H9 (cell line): Measurements from ENCODE around the gene NF1. TPM values are rescaled to one million over a fixed set of nuclear protein-coding genes. Genes with fewer than 3 reads are reported as not detected.

Source experiments
- DNase-seq: peaks from one replicate; pipeline ENCODE4 v3.0.0-alpha.2; 2017
- H2AFZ ChIP-seq: one replicate; pipeline ENCODE4 v1.6.1; 2013; ENCODE audit warnings: mild to moderate bottlenecking, low read length, control low read depth, moderate library complexity
- H2AK5ac ChIP-seq: 2 replicates; pipeline ENCODE4 v1.6.1; 2013; ENCODE audit warnings: low read length, control low read depth, mixed read lengths; ENCODE audit not compliant: insufficient read length
- H2BK120ac ChIP-seq: one replicate; pipeline ENCODE4 v1.6.1; 2013; ENCODE audit warnings: low read depth, mild to moderate bottlenecking, low read length, control low read depth, inconsistent platforms; ENCODE audit not compliant: poor library complexity, severe bottlenecking
- H2BK12ac ChIP-seq: 2 replicates; pipeline ENCODE4 v1.6.1; 2013; ENCODE audit warnings: low read length, control low read depth, mixed read lengths, low read depth; ENCODE audit not compliant: insufficient read length
- H2BK15ac ChIP-seq: 2 replicates; pipeline ENCODE4 v1.6.1; 2013; ENCODE audit warnings: low read depth, low read length, control low read depth
- H2BK20ac ChIP-seq: one replicate; pipeline ENCODE4 v1.6.1; 2013; ENCODE audit warnings: low read depth, mild to moderate bottlenecking, low read length, control low read depth, inconsistent platforms; ENCODE audit not compliant: poor library complexity, severe bottlenecking
- H2BK5ac ChIP-seq: 2 replicates; pipeline ENCODE4 v1.6.1; 2013; ENCODE audit warnings: low read length, control low read depth, mixed read lengths; ENCODE audit not compliant: insufficient read length
- H3K14ac ChIP-seq: 2 replicates; pipeline ENCODE4 v1.6.1; 2013; ENCODE audit warnings: low read length, control low read depth; ENCODE audit not compliant: insufficient read depth
- H3K18ac ChIP-seq: 2 replicates; pipeline ENCODE4 v1.6.1; 2013; ENCODE audit warnings: low read depth, mild to moderate bottlenecking, mixed read lengths, low read length, control low read depth; ENCODE audit not compliant: insufficient read length
- H3K23ac ChIP-seq: 2 replicates; pipeline ENCODE4 v1.6.1; 2013; ENCODE audit warnings: low read length, control low read depth, mixed read lengths, low read depth; ENCODE audit not compliant: insufficient read length
- H3K23me2 ChIP-seq: 2 replicates; pipeline ENCODE4 v1.6.1; 2013; ENCODE audit warnings: low read depth, mild to moderate bottlenecking, mixed read lengths, low read length, control low read depth; ENCODE audit not compliant: insufficient read length, poor library complexity, severe bottlenecking
- H3K27ac ChIP-seq: 2 replicates; pipeline ENCODE4 v1.5.1; 2013; ENCODE audit warnings: low read length, control low read depth, mixed read lengths, low read depth; ENCODE audit not compliant: insufficient read length
- H3K27me3 ChIP-seq: 2 replicates; pipeline ENCODE4 v1.6.1; 2013; ENCODE audit warnings: low read length, control low read depth, inconsistent platforms; ENCODE audit not compliant: insufficient read depth
- H3K4ac ChIP-seq: 2 replicates; pipeline ENCODE4 v1.6.1; 2013; ENCODE audit warnings: low read depth, mild to moderate bottlenecking, control low read depth, inconsistent platforms, low read length, moderate library complexity
- H3K4me1 ChIP-seq: 2 replicates; pipeline ENCODE4 v1.6.1; 2013; ENCODE audit warnings: low read length, control low read depth, inconsistent platforms; ENCODE audit not compliant: insufficient read depth
- H3K4me2 ChIP-seq: 2 replicates; pipeline ENCODE4 v1.6.1; 2013; ENCODE audit warnings: low read length, control low read depth, mixed read lengths; ENCODE audit not compliant: insufficient read length, insufficient read depth
- H3K56ac ChIP-seq: 2 replicates; pipeline ENCODE4 v1.6.1; 2013; ENCODE audit warnings: low read depth, mild to moderate bottlenecking, mixed read lengths, low read length, control low read depth; ENCODE audit not compliant: insufficient read length
- H3K79me1 ChIP-seq: 2 replicates; pipeline ENCODE4 v1.6.1; 2013; ENCODE audit warnings: low read depth, mild to moderate bottlenecking, moderate library complexity, low read length, control low read depth, inconsistent platforms; ENCODE audit not compliant: insufficient read depth, poor library complexity, severe bottlenecking
- H3K79me2 ChIP-seq: 2 replicates; pipeline ENCODE4 v1.6.1; 2013; ENCODE audit warnings: low read length, control low read depth, inconsistent platforms; ENCODE audit not compliant: insufficient read depth
- H3K9ac ChIP-seq: 2 replicates; pipeline ENCODE4 v1.6.1; 2013; ENCODE audit warnings: low read length, control low read depth, mixed read lengths; ENCODE audit not compliant: insufficient read length; ENCODE audit errors: extremely low read depth
- H3K9me3 ChIP-seq: one replicate; pipeline ENCODE4 v1.6.1; 2013; ENCODE audit warnings: low read depth, low read length, inconsistent platforms; ENCODE audit not compliant: control insufficient read depth
- H3T11ph ChIP-seq: one replicate; pipeline ENCODE4 v1.6.1; 2013; ENCODE audit warnings: mild to moderate bottlenecking, low read length, control low read depth, inconsistent platforms
- H4K20me1 ChIP-seq: one replicate; pipeline ENCODE4 v1.6.1; 2013; ENCODE audit not compliant: control insufficient read depth, insufficient read length, insufficient read depth
- H4K5ac ChIP-seq: 2 replicates; pipeline ENCODE4 v1.6.1; 2013; ENCODE audit warnings: low read depth, mild to moderate bottlenecking, mixed read lengths, low read length, control low read depth; ENCODE audit not compliant: insufficient read length
- H4K8ac ChIP-seq: replicated peaks from 2 replicates; pipeline ENCODE4 v1.6.1; 2013; ENCODE audit warnings: low read length, control low read depth, mixed read lengths, low read depth; ENCODE audit not compliant: insufficient read length
- H4K91ac ChIP-seq: 2 replicates; pipeline ENCODE4 v1.6.1; 2013; ENCODE audit warnings: low read depth, mild to moderate bottlenecking, moderate library complexity, mixed read lengths, low read length, control low read depth; ENCODE audit not compliant: insufficient read length
- H3K27ac Mint-ChIP-seq, 3 experiments: 2 replicates in 2 of 3; 3 replicates in 1 of 3; pipeline ENCODE4 v1.8.0; 2020 to 2021; ENCODE audit warnings: mixed read lengths in 3 of 3, mild to moderate bottlenecking in 1 of 3, moderate library complexity in 1 of 3
- H3K27me3 Mint-ChIP-seq: 2 replicates; pipeline ENCODE4 v1.8.0; 2021; ENCODE audit warnings: low read depth, mild to moderate bottlenecking, moderate library complexity, mixed read lengths
- H3K36me3 Mint-ChIP-seq, 3 experiments: 2 replicates in 2 of 3; 3 replicates in 1 of 3; pipeline ENCODE4 v1.8.0; 2020 to 2021; ENCODE audit warnings: low read depth in 3 of 3, mixed read lengths in 3 of 3; ENCODE audit not compliant: insufficient read depth in 1 of 3
- H3K4me1 Mint-ChIP-seq, 2 experiments: 2 replicates each; pipeline ENCODE4 v1.8.0; 2020; ENCODE audit warnings: mixed read lengths in 2 of 2
- H3K4me3 Mint-ChIP-seq, 2 experiments: 2 replicates in 1 of 2; 3 replicates in 1 of 2; pipeline ENCODE4 v1.8.0; 2020 to 2021; ENCODE audit warnings: mild to moderate bottlenecking in 2 of 2, mixed read lengths in 2 of 2, moderate library complexity in 1 of 2
- H3K9me3 Mint-ChIP-seq, 2 experiments: 2 replicates in 1 of 2; 3 replicates in 1 of 2; pipeline ENCODE4 v1.8.0; 2020; ENCODE audit warnings: mild to moderate bottlenecking in 2 of 2, mixed read lengths in 2 of 2, moderate library complexity in 1 of 2
- CTCF ChIP-seq: fragments of 200-600 bp; sonication (generic); conservative IDR thresholded peaks from 3 replicates; pipeline ENCODE4 v1.8.0; 2021; ENCODE audit warnings: antibody characterized with exemption, mild to moderate bottlenecking
- whole genome bisulfite sequencing: extraction: QIAGEN DNeasy Blood & Tissue Kit; methylation state at CpG from one replicate; pipeline ENCODE4 v1.1.7; 2013; ENCODE audit warnings: missing lambda C conversion rate, low lambda C conversion rate, mixed read lengths; ENCODE audit not compliant: insufficient read length; ENCODE audit errors: extremely low coverage; 5-methylcytosine and 5-hydroxymethylcytosine counted together
- total RNA-seq: library from RNA; stranded (reverse); gene quantifications from 2 replicates; pipeline ENCODE4 v1.2.1, GENCODE V29; 2021

NF1 gene
- total RNA-seq, 1 experiment from 2014 or later, result 38.1 TPM

- no CpG with 5 or more reads among the region's 5 CpGs for WGBS
- H3K27me3 ChIP-seq, result no peaks in the 10 kb centered on the region
- Mint-ChIP-seq H3K27me3 (no peaks in the 10 kb centered on the region), H3K4me3 (no peak overlapping the region), H3K9me3 (no peaks in the 10 kb centered on the region), H3K27ac (peak overlapping the region in 2 of 3 experiments; percentile 33 to 70; a peak in 3 of 7 replicates), H3K36me3 (peaks cover 2 to 28% (median 8%) of the 10 kb centered on the region in 3 experiments; a peak in 5 of 7 replicates), H3K4me1 (no peaks in the 10 kb centered on the region)
- H3K27ac ChIP-seq, result no peak overlapping the region
- no peak overlapping the region for H2BK12ac ChIP-seq
- H2BK15ac ChIP-seq, result no peak overlapping the region
- no peak overlapping the region for H3T11ph ChIP-seq
- H3K18ac ChIP-seq, result no peak overlapping the region
- no peaks in the 10 kb centered on the region for H4K20me1 ChIP-seq
- no peak overlapping the region for H3K23ac ChIP-seq
- no peak overlapping the region for H2AK5ac ChIP-seq
- H3K4ac ChIP-seq, result no peak overlapping the region
- TF ChIP-seq CTCF, result no peak
- no peak for DNase-seq
- H3K79me2 ChIP-seq, result no peaks in the 10 kb centered on the region
- H4K5ac ChIP-seq, result no peak overlapping the region
- H3K9me3 ChIP-seq, result no peaks in the 10 kb centered on the region
- H2BK120ac ChIP-seq, result no peak overlapping the region
- no peak overlapping the region for H4K91ac ChIP-seq
- no peaks in the 10 kb centered on the region for H3K4me1 ChIP-seq
- H4K8ac ChIP-seq, result no peak overlapping the region
- H2BK20ac ChIP-seq, result no peak overlapping the region
- no peak overlapping the region for H3K4me2 ChIP-seq
- no peak overlapping the region for H2BK5ac ChIP-seq
- H3K56ac ChIP-seq, result no peak overlapping the region
- H3K23me2 ChIP-seq, result no peaks in the 10 kb centered on the region
- no peak overlapping the region for H2AFZ ChIP-seq
- H3K14ac ChIP-seq, result no peak overlapping the region
- no peak overlapping the region for H3K9ac ChIP-seq
- no peaks in the 10 kb centered on the region for H3K79me1 ChIP-seq
Measured at GRCh38 chr17:31226373-31226772, 131.6 kb downstream of the NF1 start.
